Central memory CD8-positive, alpha-beta T cell (primary cell): ENCODE data around the gene C3orf38.

Experiments
- ATAC-seq: fragments of 150-1000 bp; cut with Tn5 transposase; replicated peaks from 2 replicates; pipeline ENCODE4 v1.10.0; 2022; ENCODE audit warnings: mild to moderate bottlenecking, moderate FRiP score, moderate number of reproducible peaks; ENCODE audit not compliant: poor library complexity, severe bottlenecking; ENCODE audit errors: extremely low read depth
- DNase-seq, 2 donors: peaks; one replicate each; pipeline ENCODE4 v3.0.0; 2021; ENCODE audit warnings: low spot score in 2 of 2
- H3K27ac Mint-ChIP-seq: one replicate; pipeline ENCODE4 v1.8.0; 2022; ENCODE audit warnings: low read depth, mild to moderate bottlenecking, moderate library complexity, mixed read lengths
- H3K27me3 Mint-ChIP-seq: one replicate; pipeline ENCODE4 v1.8.0; 2022; ENCODE audit warnings: mixed read lengths
- H3K36me3 Mint-ChIP-seq: one replicate; pipeline ENCODE4 v1.8.0; 2022; ENCODE audit warnings: mild to moderate bottlenecking, moderate library complexity, mixed read lengths; ENCODE audit not compliant: insufficient read depth
- H3K4me1 Mint-ChIP-seq: one replicate; pipeline ENCODE4 v1.8.0; 2022; ENCODE audit warnings: mixed read lengths
- H3K4me3 Mint-ChIP-seq: one replicate; pipeline ENCODE4 v1.8.0; 2022; ENCODE audit warnings: mild to moderate bottlenecking, moderate library complexity, mixed read lengths
- H3K9me3 Mint-ChIP-seq: one replicate; pipeline ENCODE4 v1.8.0; 2022; ENCODE audit warnings: mixed read lengths

The C3orf38 gene

DNA sequence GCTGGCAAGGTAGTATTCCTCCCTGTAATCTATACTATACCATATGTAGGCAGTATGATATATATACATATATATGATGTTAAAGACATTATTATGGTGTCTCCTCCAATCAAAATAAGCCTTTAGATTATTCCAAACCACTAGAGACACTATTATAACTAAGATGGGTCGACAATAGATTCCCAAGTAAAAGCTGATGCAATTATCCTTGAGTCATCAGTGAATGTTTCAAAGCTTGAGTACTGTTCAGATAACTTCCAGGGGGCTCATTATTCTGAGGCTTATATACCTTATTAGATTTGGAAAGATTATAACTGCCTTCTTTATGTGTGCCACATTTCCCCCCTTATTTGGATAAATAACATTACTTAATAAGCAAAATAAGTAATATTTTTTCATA is 11.9 kb upstream of the C3orf38 start:
- H3K9me3 Mint-ChIP-seq: no peaks in the 10 kb centered on the region
- DNase-seq (no peak), ATAC-seq (no peak)
- peaks cover 27% of the 10 kb centered on the region for H3K36me3 Mint-ChIP-seq
- H3K4me1 Mint-ChIP-seq: peaks cover 6% of the 10 kb centered on the region
- H3K27me3 Mint-ChIP-seq: no peaks in the 10 kb centered on the region
- H3K4me3 Mint-ChIP-seq: no peak overlapping the region
- H3K27ac Mint-ChIP-seq: no peak overlapping the region

DNA sequence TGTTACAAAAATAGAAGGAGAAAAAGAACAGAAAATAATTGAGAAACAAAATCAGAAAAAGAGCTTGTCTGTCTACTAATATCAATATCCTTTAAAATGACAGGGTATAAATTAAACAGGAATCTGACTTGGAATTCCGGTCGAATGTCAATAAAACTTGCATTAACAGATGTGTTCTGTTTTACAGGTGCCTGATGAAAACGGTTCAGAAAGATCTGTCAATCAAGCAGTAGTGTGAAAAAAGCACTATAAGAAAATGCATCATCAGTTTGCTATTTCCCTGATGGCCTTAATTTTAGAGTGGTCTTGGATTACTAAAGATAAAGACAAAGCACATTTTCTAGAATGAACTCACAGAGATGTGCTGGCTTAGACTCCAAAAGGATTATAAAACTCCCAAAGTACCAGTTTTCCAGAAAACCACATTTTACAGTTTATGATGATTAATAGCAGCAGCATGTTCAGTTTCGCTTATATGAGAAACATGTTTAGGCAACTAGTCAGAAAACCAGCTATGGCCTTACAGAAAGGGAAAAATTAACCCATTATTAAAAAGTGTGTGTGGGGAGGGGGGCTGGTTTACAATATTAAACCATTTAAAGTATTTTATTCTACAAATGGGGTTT is 8.2 kb upstream of the C3orf38 start:
- Mint-ChIP-seq H3K4me3 (no peak overlapping the region), H3K9me3 (no peaks in the 10 kb centered on the region), H3K4me1 (peaks cover 6% of the 10 kb centered on the region), H3K36me3 (peaks cover 18% of the 10 kb centered on the region), H3K27ac (no peak overlapping the region), H3K27me3 (no peaks in the 10 kb centered on the region)
- DNase-seq: no peak
- no peak for ATAC-seq

DNA sequence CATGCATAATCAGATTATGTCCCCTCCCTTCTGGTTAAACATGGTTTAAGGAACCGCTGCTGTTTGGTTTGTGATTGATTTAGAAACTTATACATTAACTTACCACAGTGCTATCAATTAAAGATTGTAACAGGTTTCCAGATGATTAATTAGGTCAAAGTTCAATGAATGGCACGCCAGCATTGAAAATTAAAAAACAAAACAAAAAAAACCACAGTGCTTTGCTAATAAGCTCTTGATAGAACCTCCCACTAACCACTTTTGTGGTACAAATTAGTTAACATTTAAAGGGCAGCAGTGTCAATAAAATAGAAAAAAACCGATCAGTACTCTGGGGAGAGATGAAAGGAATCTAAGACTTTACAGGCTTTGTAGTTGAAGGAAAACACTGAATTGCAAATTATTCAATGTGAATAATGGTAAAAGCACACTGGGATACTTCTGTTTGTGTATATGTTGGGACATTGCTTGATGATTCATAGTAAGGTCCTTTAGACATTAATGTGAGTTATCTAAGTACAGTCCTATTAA is 7.6 kb upstream of the C3orf38 start:
- no peak overlapping the region for H3K4me3 Mint-ChIP-seq
- H3K27me3 Mint-ChIP-seq: no peaks in the 10 kb centered on the region
- DNase-seq (no peak), ATAC-seq (no peak)
- no peaks in the 10 kb centered on the region for H3K9me3 Mint-ChIP-seq
- H3K4me1 Mint-ChIP-seq: peaks cover 6% of the 10 kb centered on the region
- peaks cover 18% of the 10 kb centered on the region for H3K36me3 Mint-ChIP-seq
- H3K27ac Mint-ChIP-seq: no peak overlapping the region

DNA sequence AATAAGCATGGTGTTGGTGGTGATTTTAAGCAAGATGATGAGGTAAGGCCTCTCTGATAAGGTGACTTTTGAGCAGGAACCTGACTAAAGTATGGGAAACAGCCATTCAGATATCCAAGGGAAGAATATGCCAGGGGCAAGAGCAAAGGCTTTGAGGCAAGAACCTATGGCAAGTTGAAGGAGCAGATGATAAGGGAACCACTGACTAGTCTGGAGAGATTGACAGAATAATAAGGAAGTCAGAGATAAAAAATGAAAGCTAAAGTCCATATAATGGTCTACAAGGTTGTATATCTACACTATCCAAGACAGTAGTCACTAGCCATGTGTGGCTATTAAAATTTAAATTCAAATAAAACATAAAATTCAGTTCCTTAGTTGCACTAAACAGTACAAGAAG is 2.5 kb upstream of the C3orf38 start:
- ATAC-seq (no peak), DNase-seq (no peak)
- no peaks in the 10 kb centered on the region for H3K27me3 Mint-ChIP-seq
- no peaks in the 10 kb centered on the region for H3K9me3 Mint-ChIP-seq
- H3K36me3 Mint-ChIP-seq: peaks cover 8% of the 10 kb centered on the region
- H3K4me1 Mint-ChIP-seq: peaks cover 25% of the 10 kb centered on the region
- no peak overlapping the region for H3K27ac Mint-ChIP-seq
- H3K4me3 Mint-ChIP-seq: no peak overlapping the region

DNA sequence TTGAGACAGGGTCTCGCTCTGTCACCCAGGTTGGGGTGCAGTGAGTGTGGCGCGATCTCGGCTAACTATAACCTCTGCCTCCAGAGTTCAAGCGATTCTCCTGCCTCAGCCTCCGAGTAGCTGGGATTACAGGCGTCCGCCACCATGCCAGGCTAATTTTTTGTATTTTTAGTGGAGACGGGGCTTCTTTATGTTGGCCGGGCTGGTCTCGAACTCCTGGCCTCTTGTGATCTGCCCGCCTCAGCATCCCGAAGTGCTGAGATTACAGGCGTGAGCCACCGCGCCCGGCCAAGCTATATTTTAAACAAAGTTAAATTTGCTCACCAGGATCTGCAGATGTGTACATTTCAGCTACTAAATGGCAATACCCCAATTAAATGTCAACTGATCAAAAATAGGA is 1.1 kb upstream of the C3orf38 start:
- DNase-seq (no peak), ATAC-seq (no peak)
- H3K27me3 Mint-ChIP-seq: no peaks in the 10 kb centered on the region
- H3K27ac Mint-ChIP-seq: peak overlapping the region; percentile 94
- peaks cover 14% of the 10 kb centered on the region for H3K36me3 Mint-ChIP-seq
- H3K9me3 Mint-ChIP-seq: no peaks in the 10 kb centered on the region
- H3K4me3 Mint-ChIP-seq: peak overlapping the region; percentile 93
- H3K4me1 Mint-ChIP-seq: peaks cover 30% of the 10 kb centered on the region

DNA sequence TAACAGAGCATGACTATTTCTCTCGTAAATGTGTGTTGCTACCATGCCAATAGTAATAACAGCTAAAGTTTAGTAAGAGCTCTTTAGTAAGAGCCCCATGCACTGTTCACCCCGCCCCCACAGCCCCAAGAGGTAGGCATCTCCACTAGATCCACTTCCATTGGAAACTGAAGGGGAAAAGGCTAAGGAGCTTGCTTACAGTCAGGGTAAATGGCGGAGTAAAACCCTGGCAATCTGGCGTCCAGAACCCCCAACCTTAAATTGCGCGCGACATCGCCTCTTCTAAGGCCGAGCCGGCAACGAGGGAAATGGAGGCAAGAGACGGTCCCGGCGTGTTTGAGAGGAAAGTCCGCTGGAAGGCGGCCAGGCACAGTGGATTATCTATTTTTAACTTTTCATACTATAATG is 654 bp upstream of the C3orf38 start:
- ATAC-seq (peak; percentile 4), DNase-seq (no peak)
- Mint-ChIP-seq H3K4me1 (peaks cover 30% of the 10 kb centered on the region), H3K9me3 (no peaks in the 10 kb centered on the region), H3K4me3 (peak overlapping the region; percentile 93), H3K27me3 (no peaks in the 10 kb centered on the region), H3K36me3 (peaks cover 14% of the 10 kb centered on the region), H3K27ac (peak overlapping the region; percentile 94)

DNA sequence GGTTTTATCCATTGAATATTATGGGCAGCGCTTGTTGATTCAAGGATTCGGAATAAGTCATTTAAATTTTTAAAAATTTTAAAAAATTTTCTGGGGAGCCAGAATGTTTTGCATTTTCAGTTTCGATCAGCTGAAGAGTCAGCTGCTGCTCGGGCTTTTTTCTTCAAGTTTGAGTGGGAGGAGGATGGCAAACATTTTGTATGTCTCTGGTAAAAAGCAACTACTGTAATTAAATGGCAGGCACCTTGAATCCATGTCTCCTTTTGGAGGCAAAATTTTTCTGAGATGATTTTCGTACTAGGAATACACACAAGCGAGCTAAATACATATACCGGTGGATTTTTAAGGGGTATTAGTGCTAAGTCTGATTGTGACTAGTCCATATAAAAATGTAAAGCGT is 612 bp downstream of the C3orf38 start:
- DNase-seq (no peak), ATAC-seq (peak; percentile 21)
- H3K36me3 Mint-ChIP-seq: peaks cover 22% of the 10 kb centered on the region
- H3K27me3 Mint-ChIP-seq: no peaks in the 10 kb centered on the region
- no peaks in the 10 kb centered on the region for H3K9me3 Mint-ChIP-seq
- peaks cover 30% of the 10 kb centered on the region for H3K4me1 Mint-ChIP-seq
- peak overlapping the region; percentile 93 for H3K4me3 Mint-ChIP-seq
- H3K27ac Mint-ChIP-seq: peak overlapping the region; percentile 94

DNA sequence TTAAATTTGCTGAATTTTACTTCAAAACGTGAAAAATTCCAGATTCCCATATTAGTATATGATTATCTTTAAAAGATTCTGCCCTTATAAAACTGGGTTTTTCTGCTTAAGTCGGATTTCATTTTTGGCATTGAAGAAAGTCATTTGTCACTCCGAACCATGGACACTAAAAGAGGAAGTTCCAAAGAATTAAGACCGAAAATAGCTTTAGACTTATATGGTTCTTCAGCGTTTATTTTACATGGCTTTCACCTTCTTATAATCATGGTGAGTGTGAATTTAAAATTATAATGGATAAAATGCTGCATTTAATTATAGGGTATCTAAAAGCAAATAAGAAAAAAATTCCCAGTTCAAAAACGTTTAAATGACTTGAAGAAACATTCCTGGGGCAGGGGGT is 1.0 kb downstream of the C3orf38 start:
- Mint-ChIP-seq H3K9me3 (no peaks in the 10 kb centered on the region), H3K27ac (peak overlapping the region; percentile 94), H3K27me3 (no peaks in the 10 kb centered on the region), H3K36me3 (peaks cover 27% of the 10 kb centered on the region), H3K4me3 (peak overlapping the region; percentile 93), H3K4me1 (peaks cover 30% of the 10 kb centered on the region)
- ATAC-seq (no peak), DNase-seq (no peak)

DNA sequence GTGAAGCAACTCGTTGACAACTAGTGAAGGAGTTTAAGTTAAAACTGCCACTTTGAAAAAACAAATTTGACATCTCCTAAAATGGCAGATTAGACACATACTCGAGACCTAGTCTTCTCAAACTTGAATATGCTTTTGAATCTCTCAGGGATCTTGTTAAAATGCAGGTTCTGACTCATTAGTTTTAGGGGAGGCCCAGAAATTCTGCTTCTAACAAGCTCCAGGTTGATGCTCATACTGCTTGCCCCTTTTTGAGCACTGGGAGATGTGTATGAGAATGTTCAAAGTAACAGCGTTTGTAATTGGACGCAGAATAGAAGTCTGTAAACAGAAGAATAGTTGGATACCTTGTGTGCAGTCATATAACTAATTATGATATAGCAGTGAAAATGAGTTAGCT is 1.6 kb downstream of the C3orf38 start:
- Mint-ChIP-seq H3K27ac (peak overlapping the region; percentile 73), H3K36me3 (peaks cover 32% of the 10 kb centered on the region), H3K27me3 (no peaks in the 10 kb centered on the region), H3K9me3 (no peaks in the 10 kb centered on the region), H3K4me1 (peaks cover 30% of the 10 kb centered on the region), H3K4me3 (peak overlapping the region; percentile 93)
- ATAC-seq: no peak
- no peak for DNase-seq

DNA sequence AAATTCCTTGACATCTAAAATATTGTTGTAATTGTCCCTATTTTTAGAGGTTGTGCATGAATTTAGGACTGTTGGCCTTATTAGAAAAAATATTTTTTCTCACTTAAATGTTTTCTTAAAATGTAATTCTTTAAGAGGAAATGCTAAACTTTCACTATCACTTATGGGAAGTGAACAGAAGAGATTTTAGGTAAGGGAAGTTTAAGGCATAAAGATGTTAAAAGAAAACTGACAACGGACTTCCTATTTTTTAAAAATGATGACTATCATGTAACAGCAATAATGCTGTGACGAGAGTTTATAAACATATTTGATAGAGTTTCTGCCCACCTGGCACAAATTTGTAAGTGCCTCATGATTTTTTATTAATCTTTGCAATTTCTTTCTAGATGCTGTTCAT is 3.1 kb downstream of the C3orf38 start:
- ATAC-seq (no peak), DNase-seq (no peak)
- Mint-ChIP-seq H3K27me3 (no peaks in the 10 kb centered on the region), H3K4me3 (no peak overlapping the region), H3K27ac (peak overlapping the region; percentile 29), H3K4me1 (peaks cover 35% of the 10 kb centered on the region), H3K9me3 (no peaks in the 10 kb centered on the region), H3K36me3 (peaks cover 41% of the 10 kb centered on the region)

DNA sequence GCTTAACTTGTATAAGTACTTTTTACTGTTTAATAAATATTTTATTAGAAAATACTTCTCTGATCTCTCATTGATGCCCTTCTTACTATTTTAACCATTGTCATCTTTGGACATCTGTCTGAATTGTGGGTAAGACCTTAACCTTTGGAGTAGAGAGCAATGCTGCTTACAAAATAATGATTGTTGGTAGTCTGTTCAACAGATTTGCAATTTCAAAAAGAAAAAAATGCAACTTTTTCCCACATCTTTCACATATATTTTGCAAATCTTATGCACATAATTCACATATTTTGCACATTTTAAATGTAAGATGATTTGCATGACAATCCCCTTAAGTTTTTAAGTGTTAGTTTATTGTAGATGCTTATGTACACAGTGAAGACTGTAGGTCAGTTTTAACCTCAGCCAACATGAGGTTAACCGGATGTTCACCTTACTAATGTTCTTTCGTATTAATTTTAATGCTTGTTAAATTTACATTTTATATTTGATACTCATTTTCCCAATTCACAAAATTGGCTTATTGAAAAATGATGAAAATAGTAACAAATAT is 16.7 kb downstream of the C3orf38 start:
- DNase-seq (no peak), ATAC-seq (no peak)
- Mint-ChIP-seq H3K4me3 (no peak overlapping the region), H3K36me3 (peaks cover 11% of the 10 kb centered on the region), H3K9me3 (no peaks in the 10 kb centered on the region), H3K27me3 (no peaks in the 10 kb centered on the region), H3K27ac (no peak overlapping the region), H3K4me1 (peaks cover 5% of the 10 kb centered on the region)

DNA sequence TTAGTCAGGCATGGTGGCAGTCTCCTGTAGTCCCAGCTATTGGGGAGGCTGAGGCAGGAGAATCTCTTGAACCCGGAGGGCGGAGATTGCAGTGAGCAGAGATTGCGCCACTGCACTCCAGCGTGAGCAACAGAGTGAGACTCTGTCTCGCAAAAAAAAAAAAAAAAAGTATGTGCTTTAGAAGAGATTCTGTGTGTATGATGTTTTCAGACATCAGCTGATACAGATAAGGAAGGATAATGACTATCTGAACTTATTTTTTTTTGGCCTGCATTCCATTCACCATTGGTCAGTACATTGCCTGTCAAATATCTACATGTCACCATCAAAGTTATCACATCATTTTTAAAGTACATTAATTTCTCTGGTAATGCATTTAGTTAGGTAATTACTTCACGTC is 17.4 kb downstream of the C3orf38 start:
- Mint-ChIP-seq H3K36me3 (peaks cover 7% of the 10 kb centered on the region), H3K27me3 (no peaks in the 10 kb centered on the region), H3K9me3 (no peaks in the 10 kb centered on the region)

DNA sequence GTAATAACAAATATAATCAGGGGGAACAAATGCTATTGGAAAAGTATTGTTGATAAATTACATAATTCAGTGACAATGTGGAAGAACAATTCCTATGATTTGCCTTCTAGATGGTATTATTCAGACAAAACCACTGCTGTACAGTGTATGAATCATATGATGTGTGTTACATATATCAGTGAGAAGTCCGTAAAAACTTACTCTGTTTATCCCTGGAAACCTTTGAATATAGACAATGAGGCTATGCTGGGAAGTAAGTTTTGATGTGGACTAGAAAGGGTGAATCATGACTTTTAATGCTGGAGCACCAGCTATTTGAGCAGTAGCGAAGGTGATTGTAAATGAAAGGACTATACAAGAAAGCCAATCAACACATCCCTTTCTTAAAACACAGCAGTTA is 17.9 kb downstream of the C3orf38 start:
- DNase-seq (no peak), ATAC-seq (no peak)
- no peaks in the 10 kb centered on the region for H3K9me3 Mint-ChIP-seq
- H3K4me1 Mint-ChIP-seq: peaks cover 5% of the 10 kb centered on the region
- H3K36me3 Mint-ChIP-seq: peaks cover 5% of the 10 kb centered on the region
- H3K27ac Mint-ChIP-seq: no peak overlapping the region
- H3K4me3 Mint-ChIP-seq: no peak overlapping the region
- H3K27me3 Mint-ChIP-seq: no peaks in the 10 kb centered on the region

More for the DNA sequence above, 17.4 kb downstream of the C3orf38 start:
- no peak overlapping the region for H3K27ac Mint-ChIP-seq
- no peak for ATAC-seq
- H3K4me3 Mint-ChIP-seq: no peak overlapping the region
- peaks cover 5% of the 10 kb centered on the region for H3K4me1 Mint-ChIP-seq
- DNase-seq: no peak
